GM12878 (cell line): Measurements from ENCODE around the gene SIK3. TPM values are rescaled to one million over a fixed set of nuclear protein-coding genes. Genes with fewer than 3 reads are reported as not detected.

Experiments used
- ETV6 ChIP-seq, 2 experiments: fragments of 450-650 bp in 1 of 2; IDR thresholded peaks in 1 of 2; conservative IDR thresholded peaks in 1 of 2; 2 replicates each; pipeline ENCODE4 v1.6.1; 2014; ENCODE audit warnings: antibody characterized with exemption in 1 of 2, borderline replicate concordance in 1 of 2, low read depth in 1 of 2, mild to moderate bottlenecking in 1 of 2, moderate library complexity in 1 of 2
- FOXM1 ChIP-seq: IDR thresholded peaks from 2 replicates; pipeline ENCODE4 v1.6.1; 2012; ENCODE audit warnings: low read depth, mild to moderate bottlenecking, inconsistent platforms, low read length, moderate library complexity
- IKZF1 ChIP-seq: fragments of 450-650 bp; conservative IDR thresholded peaks from 2 replicates; pipeline ENCODE4 v1.6.1; 2017; ENCODE audit warnings: antibody characterized with exemption, mild to moderate bottlenecking
- KAT2A ChIP-seq: conservative IDR thresholded peaks from 2 replicates; pipeline ENCODE4 v1.6.1; 2011; ENCODE audit warnings: low read depth, low read length; ENCODE audit not compliant: control insufficient read depth
- NFYB ChIP-seq: IDR thresholded peaks from 2 replicates; pipeline ENCODE4 v1.6.1; 2011; ENCODE audit warnings: low read depth, mild to moderate bottlenecking, low read length, improper control_type of control experiment, moderate library complexity; ENCODE audit not compliant: insufficient read depth
- POLR2AphosphoS2 ChIP-seq: IDR thresholded peaks from 2 replicates; pipeline ENCODE4 v1.6.1; 2011; ENCODE audit warnings: low read depth, mild to moderate bottlenecking, low read length, improper control_type of control experiment, moderate library complexity
- STAT1 ChIP-seq: fragments of 450-650 bp; conservative IDR thresholded peaks from 2 replicates; pipeline ENCODE4 v1.6.1; 2014; ENCODE audit warnings: antibody characterized with exemption, mild to moderate bottlenecking
- TCF7 ChIP-seq: IDR thresholded peaks from 2 replicates; pipeline ENCODE4 v1.6.1; 2014; ENCODE audit warnings: antibody characterized with exemption, borderline replicate concordance
- polyA plus RNA-seq, 11 experiments: library from polyadenylated mRNA; depleted of rRNA in 4 of 11; unstranded in 6 of 11; stranded (reverse) in 5 of 11; fragments of >200 nt; fragmentation: Nextera tagmentation in 4 of 11; fragmentation: Illumina TruSeq in 1 of 11; extraction: Ambion mirVana in 4 of 11; extraction: Trizol in 1 of 11; gene quantifications; 1 replicate in 1 of 11; 2 replicates in 10 of 11; pipeline versions ENCODE4 v1.2.1 to v1.2.3, GENCODE V29; 2011 to 2016; ENCODE audit warnings: inconsistent platforms in 2 of 11, missing spikeins in 2 of 11, low read depth in 1 of 11
- total RNA-seq, 4 experiments: library from RNA; depleted of rRNA in 3 of 4; stranded (reverse); fragments of >200 nt in 3 of 4; fragmentation: Illumina TruSeq in 1 of 4; extraction: Trizol in 1 of 4; gene quantifications; 2 replicates each; pipeline versions ENCODE4 v1.2.1 to v1.2.3, GENCODE V29; 2013 to 2021
- TF ChIP-seq, protein P1 (sequence below): fragments of 450-650 bp; IDR thresholded peaks from 2 replicates; pipeline ENCODE4 v1.6.1; 2016; ENCODE audit warnings: mild to moderate bottlenecking, moderate library complexity, borderline replicate concordance

SIK3 gene
- total and polyA plus RNA-seq, 10 of the 15 experiments (the other 5 are each of a cell fraction or from before 2014, with no cell fraction given), result 2.5 to 31.9 (median 11.1) TPM

- TF ChIP-seq, protein P1, sequence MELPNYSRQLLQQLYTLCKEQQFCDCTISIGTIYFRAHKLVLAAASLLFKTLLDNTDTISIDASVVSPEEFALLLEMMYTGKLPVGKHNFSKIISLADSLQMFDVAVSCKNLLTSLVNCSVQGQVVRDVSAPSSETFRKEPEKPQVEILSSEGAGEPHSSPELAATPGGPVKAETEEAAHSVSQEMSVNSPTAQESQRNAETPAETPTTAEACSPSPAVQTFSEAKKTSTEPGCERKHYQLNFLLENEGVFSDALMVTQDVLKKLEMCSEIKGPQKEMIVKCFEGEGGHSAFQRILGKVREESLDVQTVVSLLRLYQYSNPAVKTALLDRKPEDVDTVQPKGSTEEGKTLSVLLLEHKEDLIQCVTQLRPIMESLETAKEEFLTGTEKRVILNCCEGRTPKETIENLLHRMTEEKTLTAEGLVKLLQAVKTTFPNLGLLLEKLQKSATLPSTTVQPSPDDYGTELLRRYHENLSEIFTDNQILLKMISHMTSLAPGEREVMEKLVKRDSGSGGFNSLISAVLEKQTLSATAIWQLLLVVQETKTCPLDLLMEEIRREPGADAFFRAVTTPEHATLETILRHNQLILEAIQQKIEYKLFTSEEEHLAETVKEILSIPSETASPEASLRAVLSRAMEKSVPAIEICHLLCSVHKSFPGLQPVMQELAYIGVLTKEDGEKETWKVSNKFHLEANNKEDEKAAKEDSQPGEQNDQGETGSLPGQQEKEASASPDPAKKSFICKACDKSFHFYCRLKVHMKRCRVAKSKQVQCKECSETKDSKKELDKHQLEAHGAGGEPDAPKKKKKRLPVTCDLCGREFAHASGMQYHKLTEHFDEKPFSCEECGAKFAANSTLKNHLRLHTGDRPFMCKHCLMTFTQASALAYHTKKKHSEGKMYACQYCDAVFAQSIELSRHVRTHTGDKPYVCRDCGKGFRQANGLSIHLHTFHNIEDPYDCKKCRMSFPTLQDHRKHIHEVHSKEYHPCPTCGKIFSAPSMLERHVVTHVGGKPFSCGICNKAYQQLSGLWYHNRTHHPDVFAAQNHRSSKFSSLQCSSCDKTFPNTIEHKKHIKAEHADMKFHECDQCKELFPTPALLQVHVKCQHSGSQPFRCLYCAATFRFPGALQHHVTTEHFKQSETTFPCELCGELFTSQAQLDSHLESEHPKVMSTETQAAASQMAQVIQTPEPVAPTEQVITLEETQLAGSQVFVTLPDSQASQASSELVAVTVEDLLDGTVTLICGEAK, result no peak
- no peak for TF ChIP-seq IKZF1
- no peak for TF ChIP-seq ETV6 (conservative IDR thresholded peaks at IDR 0.05 in 1 of 2, IDR thresholded peaks at IDR 0.05 in 1 of 2; ENCODE audit: borderline replicate concordance in 1 of 2, low read depth in 1 of 2)
- no peak for TF ChIP-seq STAT1
- no peak for TF ChIP-seq POLR2AphosphoS2
- TF ChIP-seq TCF7, result no peak
- TF ChIP-seq NFYB, result no peak
- no peak for TF ChIP-seq KAT2A
- TF ChIP-seq FOXM1, result no peak
These were observed 300.4 kb downstream of the SIK3 start (continued) for GRCh38 chr11:116797816-116798215.
